ENCODE measurements around the gene RPL18.

GRCh38 chr19:48645620-48646000, 26.6 kb upstream of the RPL18 start:
- TF ChIP-seq CTCF (IDR thresholded peaks at IDR 0.05) (no peak), POLR2A (IDR thresholded peaks at IDR 0.05) (no peak)
